WTC11 (cell line): ENCODE measurements around the gene MYL7. TPM values are rescaled to one million over a fixed set of nuclear protein-coding genes. Genes with fewer than 3 reads are reported as not detected.

Source experiments
- ATAC-seq: fragments of 200-7000 bp; cut with Tn5 transposase; 2 replicates; pipeline ENCODE4 v1.10.0; 2021; ENCODE audit warnings: mild to moderate bottlenecking, moderate library complexity
- CTCF ChIA-PET: fragments of 300-600 bp; sonication (Branson Sonifier 250); formaldehyde crosslinking; loops from one replicate; lab custom pipeline; 2021; ENCODE audit warnings: antibody characterized with exemption; lab: Charles Lee
- POLR2A ChIA-PET: fragments of 350-600 bp; sonication (Branson Sonifier 250); formaldehyde crosslinking; loops from one replicate; lab custom pipeline; 2021; ENCODE audit warnings: antibody characterized with exemption; lab: Charles Lee
- DNase-seq: peaks from one replicate; pipeline ENCODE4 v3.0.0; 2021; ENCODE audit warnings: low spot score
- H3K27ac Mint-ChIP-seq: 2 replicates; pipeline ENCODE4 v1.8.0; 2021; ENCODE audit warnings: mixed read lengths
- H3K27me3 Mint-ChIP-seq: 2 replicates; pipeline ENCODE4 v1.8.0; 2021; ENCODE audit warnings: low read depth, mild to moderate bottlenecking, moderate library complexity, mixed read lengths
- H3K36me3 Mint-ChIP-seq: 2 replicates; pipeline ENCODE4 v1.8.0; 2021; ENCODE audit warnings: mixed read lengths
- H3K4me1 Mint-ChIP-seq: 2 replicates; pipeline ENCODE4 v1.8.0; 2022; ENCODE audit warnings: mixed read lengths
- H3K4me3 Mint-ChIP-seq: 2 replicates; pipeline ENCODE4 v1.8.0; 2021; ENCODE audit warnings: mild to moderate bottlenecking, moderate library complexity, mixed read lengths
- H3K9me3 Mint-ChIP-seq: 2 replicates; pipeline ENCODE4 v1.8.0; 2021; ENCODE audit warnings: mixed read lengths
- CREB1 ChIP-seq: sonication (generic); formaldehyde crosslinking; IDR thresholded peaks from 2 replicates; pipeline ENCODE4 v1.8.0; 2023; ENCODE audit warnings: mild to moderate bottlenecking, missing genetic modification reagents
- ESRRA ChIP-seq: sonication (generic); formaldehyde crosslinking; IDR thresholded peaks from 2 replicates; pipeline ENCODE4 v1.8.1; 2022; ENCODE audit warnings: mild to moderate bottlenecking, missing genetic modification reagents, borderline replicate concordance
- FOXP1 ChIP-seq: sonication (generic); formaldehyde crosslinking; IDR thresholded peaks from 2 replicates; pipeline ENCODE4 v1.8.0; 2022; ENCODE audit warnings: missing genetic modification reagents, mild to moderate bottlenecking, moderate library complexity, borderline replicate concordance
- GRHL2 ChIP-seq: fragments of 250-450 bp; sonication (Bioruptor Pico); IDR thresholded peaks from 2 replicates; pipeline ENCODE4 v1.8.0; 2022; ENCODE audit warnings: mild to moderate bottlenecking, moderate library complexity; ENCODE audit not compliant: insufficient replicate concordance, severe bottlenecking
- TEAD1 ChIP-seq: sonication (generic); formaldehyde crosslinking; IDR thresholded peaks from 2 replicates; pipeline ENCODE4 v1.8.0; 2022; ENCODE audit warnings: mild to moderate bottlenecking, missing genetic modification reagents
- ZNF121 ChIP-seq: sonication (generic); formaldehyde crosslinking; IDR thresholded peaks from 2 replicates; pipeline ENCODE4 v1.8.0; 2023; ENCODE audit warnings: missing genetic modification reagents
- ZNF232 ChIP-seq: sonication (generic); formaldehyde crosslinking; IDR thresholded peaks from 2 replicates; pipeline ENCODE4 v1.8.0; 2022; ENCODE audit warnings: mild to moderate bottlenecking, missing genetic modification reagents
- ZNF423 ChIP-seq: fragments of 250-450 bp; sonication (Bioruptor Pico); IDR thresholded peaks from 2 replicates; pipeline ENCODE4 v2.1.2; 2022; ENCODE audit warnings: mild to moderate bottlenecking, moderate library complexity
- total RNA-seq: library from RNA; stranded (reverse); gene quantifications from 3 replicates; pipeline ENCODE4 v1.2.3, GENCODE V29; 2021
- TF ChIP-seq, protein P1 (sequence below): sonication (generic); formaldehyde crosslinking; IDR thresholded peaks from 2 replicates; pipeline ENCODE4 v1.8.0; 2023; ENCODE audit warnings: missing genetic modification reagents, mild to moderate bottlenecking, borderline replicate concordance
- TF ChIP-seq, protein P2 (sequence below): sonication (generic); formaldehyde crosslinking; IDR thresholded peaks from 2 replicates; pipeline ENCODE4 v1.8.1; 2022; ENCODE audit warnings: mild to moderate bottlenecking, moderate library complexity, missing genetic modification reagents
- TF ChIP-seq, protein P3 (sequence below): sonication (generic); formaldehyde crosslinking; IDR thresholded peaks from 2 replicates; pipeline ENCODE4 v1.8.1; 2022; ENCODE audit warnings: low read depth, mild to moderate bottlenecking, moderate library complexity, missing genetic modification reagents, borderline replicate concordance
- TF ChIP-seq, protein P4 (sequence below): sonication (generic); formaldehyde crosslinking; IDR thresholded peaks from 2 replicates; pipeline ENCODE4 v1.8.1; 2023; ENCODE audit warnings: mild to moderate bottlenecking, missing genetic modification reagents, moderate library complexity

The MYL7 gene
- total RNA-seq, 1 experiment from 2014 or later = 0.90 TPM

DNA sequence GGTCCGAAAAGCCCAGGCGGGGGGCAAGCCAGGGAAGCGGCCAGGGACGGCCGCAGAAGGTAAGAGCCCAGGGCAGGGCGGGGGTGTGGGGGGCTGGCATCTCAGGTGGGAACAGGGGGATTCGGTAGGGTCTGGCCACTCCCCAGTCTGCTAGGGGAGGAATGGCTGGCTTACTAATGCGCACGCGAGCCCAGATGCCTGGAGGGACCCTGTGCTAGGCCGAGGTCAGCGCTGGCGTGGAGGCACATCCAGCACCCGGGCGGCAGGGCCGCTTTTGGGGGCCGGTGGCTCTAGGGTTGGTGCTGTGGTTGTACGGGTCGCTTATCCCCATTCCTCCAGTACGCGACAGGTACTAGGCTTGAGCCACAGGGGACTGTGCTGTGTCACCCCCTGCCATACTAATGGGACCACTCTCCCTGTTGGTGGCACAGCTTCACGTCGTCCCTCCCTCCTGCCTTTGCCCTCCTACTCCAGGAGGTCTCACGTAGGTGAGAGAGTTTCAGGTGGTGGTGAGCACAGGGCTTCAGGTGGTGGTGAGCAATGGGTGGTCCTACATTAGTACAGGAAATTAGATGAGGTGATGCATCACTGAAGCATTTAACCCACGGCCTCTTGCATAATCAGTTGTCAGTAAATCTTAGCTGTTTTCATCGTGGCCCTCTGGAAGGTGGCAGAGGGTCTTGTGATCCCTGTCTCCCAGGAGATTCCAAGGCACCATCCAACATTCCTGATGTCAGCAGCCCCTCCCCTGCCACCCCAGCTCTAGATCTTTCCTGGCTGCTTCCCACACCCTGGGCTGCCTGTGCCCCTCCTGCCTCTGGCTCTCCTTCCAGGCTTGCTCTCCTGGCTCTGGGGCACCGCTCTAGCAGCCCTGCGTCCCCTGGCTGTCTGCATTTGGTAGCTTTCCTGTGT lies 36.0 kb downstream of the MYL7 start (continued):
- TF ChIP-seq, protein P1, sequence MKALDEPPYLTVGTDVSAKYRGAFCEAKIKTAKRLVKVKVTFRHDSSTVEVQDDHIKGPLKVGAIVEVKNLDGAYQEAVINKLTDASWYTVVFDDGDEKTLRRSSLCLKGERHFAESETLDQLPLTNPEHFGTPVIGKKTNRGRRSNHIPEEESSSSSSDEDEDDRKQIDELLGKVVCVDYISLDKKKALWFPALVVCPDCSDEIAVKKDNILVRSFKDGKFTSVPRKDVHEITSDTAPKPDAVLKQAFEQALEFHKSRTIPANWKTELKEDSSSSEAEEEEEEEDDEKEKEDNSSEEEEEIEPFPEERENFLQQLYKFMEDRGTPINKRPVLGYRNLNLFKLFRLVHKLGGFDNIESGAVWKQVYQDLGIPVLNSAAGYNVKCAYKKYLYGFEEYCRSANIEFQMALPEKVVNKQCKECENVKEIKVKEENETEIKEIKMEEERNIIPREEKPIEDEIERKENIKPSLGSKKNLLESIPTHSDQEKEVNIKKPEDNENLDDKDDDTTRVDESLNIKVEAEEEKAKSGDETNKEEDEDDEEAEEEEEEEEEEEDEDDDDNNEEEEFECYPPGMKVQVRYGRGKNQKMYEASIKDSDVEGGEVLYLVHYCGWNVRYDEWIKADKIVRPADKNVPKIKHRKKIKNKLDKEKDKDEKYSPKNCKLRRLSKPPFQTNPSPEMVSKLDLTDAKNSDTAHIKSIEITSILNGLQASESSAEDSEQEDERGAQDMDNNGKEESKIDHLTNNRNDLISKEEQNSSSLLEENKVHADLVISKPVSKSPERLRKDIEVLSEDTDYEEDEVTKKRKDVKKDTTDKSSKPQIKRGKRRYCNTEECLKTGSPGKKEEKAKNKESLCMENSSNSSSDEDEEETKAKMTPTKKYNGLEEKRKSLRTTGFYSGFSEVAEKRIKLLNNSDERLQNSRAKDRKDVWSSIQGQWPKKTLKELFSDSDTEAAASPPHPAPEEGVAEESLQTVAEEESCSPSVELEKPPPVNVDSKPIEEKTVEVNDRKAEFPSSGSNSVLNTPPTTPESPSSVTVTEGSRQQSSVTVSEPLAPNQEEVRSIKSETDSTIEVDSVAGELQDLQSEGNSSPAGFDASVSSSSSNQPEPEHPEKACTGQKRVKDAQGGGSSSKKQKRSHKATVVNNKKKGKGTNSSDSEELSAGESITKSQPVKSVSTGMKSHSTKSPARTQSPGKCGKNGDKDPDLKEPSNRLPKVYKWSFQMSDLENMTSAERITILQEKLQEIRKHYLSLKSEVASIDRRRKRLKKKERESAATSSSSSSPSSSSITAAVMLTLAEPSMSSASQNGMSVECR = no peak
- no peak for TF ChIP-seq ESRRA (CRISPR knock-in tag)
- TF ChIP-seq TEAD1 = no peak

DNA sequence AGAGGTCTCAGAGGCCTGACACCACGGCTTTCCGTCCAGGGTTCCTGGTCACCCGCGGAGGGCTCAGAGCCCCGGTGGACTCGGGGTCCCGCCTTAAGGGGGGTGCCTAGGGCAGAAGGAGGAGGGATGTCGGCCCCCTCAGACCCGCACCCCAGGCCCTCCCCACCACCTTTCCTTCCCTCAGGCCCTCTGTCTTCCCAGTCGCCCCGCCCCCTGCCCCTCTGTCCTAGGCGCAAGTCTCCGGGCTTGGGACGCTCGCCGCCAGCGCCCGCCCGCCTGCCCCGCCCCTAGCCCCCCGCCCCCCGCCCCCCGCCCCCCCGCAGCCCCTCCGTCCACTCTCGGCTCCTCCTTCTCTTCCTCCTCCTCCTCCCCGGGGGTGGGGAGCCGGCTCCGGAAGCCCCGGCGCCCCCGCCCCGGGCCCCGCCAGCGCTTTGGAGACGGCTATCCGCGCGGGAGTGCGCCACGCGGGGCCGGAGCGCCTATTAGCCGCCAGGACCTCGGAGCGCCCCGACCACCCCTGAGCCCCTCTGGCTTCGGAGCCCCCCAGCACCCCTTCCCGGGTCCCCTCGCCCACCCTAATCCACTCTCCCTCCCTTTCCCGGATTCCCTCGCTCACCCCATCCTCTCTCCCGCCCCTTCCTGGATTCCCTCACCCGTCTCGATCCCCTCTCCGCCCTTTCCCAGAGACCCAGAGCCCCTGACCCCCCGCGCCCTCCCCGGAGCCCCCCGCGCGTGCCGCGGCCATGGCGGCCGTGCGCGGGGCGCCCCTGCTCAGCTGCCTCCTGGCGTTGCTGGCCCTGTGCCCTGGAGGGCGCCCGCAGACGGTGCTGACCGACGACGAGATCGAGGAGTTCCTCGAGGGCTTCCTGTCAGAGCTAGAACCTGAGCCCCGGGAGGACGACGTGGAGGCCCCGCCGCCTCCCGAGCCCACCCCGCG lies 36.9 kb downstream of the MYL7 start, which contains the start of gene AEBP1:
Gene AEBP1 (plus strand): TSS at position 423 of the 937 bp plus-strand sequence. CDS start 321 bp downstream, at position 744.
- ChIA-PET POLR2A (interaction anchor here (0.6 kb wide), 1 partner anchor 20 kb away, joined by 3 read pairs; no protein-coding TSS in a partner anchor), CTCF (interaction anchor here (0.7 to 2.2 kb wide), 10 partner anchors 12 to 245 kb away, joined by 3 to 13 read pairs (median 4); partner anchors contain the start of gene PGAM2)
- peak; percentile 50 for DNase-seq
- Mint-ChIP-seq H3K27me3 (peaks cover 27% of the 10 kb centered on the region), H3K36me3 (0 out of 2 replicates have a peak, but pooled peaks cover 2% of the 10 kb centered on the region), H3K9me3 (no peaks in the 10 kb centered on the region), H3K4me3 (peak within 1 kb of the TSS; percentile 70), H3K4me1 (peaks cover 15% of the 10 kb centered on the region), H3K27ac (no peak within 1 kb of the TSS)
- TF ChIP-seq, protein P2, sequence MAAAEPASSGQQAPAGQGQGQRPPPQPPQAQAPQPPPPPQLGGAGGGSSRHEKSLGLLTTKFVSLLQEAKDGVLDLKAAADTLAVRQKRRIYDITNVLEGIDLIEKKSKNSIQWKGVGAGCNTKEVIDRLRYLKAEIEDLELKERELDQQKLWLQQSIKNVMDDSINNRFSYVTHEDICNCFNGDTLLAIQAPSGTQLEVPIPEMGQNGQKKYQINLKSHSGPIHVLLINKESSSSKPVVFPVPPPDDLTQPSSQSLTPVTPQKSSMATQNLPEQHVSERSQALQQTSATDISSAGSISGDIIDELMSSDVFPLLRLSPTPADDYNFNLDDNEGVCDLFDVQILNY = peak; percentile 16; the same call in 1 of the 2 replicates
- TF ChIP-seq CREB1 (CRISPR knock-in tag) = no peak
- TF ChIP-seq FOXP1 (CRISPR knock-in tag) = 0 out of 2 replicates have a peak, but pooled peaks have one; percentile 17
- TF ChIP-seq ZNF232 = no peak
- TF ChIP-seq, protein P3, sequence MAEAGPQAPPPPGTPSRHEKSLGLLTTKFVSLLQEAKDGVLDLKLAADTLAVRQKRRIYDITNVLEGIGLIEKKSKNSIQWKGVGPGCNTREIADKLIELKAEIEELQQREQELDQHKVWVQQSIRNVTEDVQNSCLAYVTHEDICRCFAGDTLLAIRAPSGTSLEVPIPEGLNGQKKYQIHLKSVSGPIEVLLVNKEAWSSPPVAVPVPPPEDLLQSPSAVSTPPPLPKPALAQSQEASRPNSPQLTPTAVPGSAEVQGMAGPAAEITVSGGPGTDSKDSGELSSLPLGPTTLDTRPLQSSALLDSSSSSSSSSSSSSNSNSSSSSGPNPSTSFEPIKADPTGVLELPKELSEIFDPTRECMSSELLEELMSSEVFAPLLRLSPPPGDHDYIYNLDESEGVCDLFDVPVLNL (CRISPR knock-in tag) = no peak
- peak; percentile 47 for ATAC-seq

DNA sequence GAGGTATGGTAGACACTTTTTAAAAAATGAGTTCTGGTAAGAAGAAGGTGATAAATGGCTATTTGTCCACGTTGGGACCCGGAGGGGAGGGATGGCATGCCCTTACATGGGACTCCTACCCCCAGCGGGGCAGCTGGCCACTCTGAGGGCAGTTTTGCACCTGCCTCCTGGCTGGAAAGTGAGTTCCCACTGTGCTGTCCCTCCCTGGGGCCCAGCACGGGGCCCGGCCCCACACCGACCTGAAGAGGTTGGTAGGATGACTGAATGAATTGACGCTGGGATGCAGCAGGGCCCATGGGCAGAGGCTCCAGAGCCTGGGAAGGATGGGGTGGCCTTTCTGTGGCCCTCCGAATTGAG lies 37.6 kb downstream of the MYL7 start:
- ATAC-seq = no peak; the same call in 1 of the 2 replicates
- CTCF ChIA-PET = no interaction called here
- TF ChIP-seq GRHL2 (CRISPR knock-in tag) (no peak), ZNF423 (no peak), ZNF121 (no peak), FOXP1 (CRISPR knock-in tag) (0 out of 2 replicates have a peak, but pooled peaks have one; percentile 12)
- TF ChIP-seq, protein P4, sequence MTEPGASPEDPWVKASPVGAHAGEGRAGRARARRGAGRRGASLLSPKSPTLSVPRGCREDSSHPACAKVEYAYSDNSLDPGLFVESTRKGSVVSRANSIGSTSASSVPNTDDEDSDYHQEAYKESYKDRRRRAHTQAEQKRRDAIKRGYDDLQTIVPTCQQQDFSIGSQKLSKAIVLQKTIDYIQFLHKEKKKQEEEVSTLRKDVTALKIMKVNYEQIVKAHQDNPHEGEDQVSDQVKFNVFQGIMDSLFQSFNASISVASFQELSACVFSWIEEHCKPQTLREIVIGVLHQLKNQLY = no peak

More for the DNA sequence above, 37.6 kb downstream of the MYL7 start:
- Mint-ChIP-seq H3K4me3 (peak overlapping the region; percentile 69), H3K4me1 (peaks cover 15% of the 10 kb centered on the region), H3K27ac (no peak overlapping the region), H3K9me3 (no peaks in the 10 kb centered on the region), H3K27me3 (peaks cover 27% of the 10 kb centered on the region), H3K36me3 (0 out of 2 replicates have a peak, but pooled peaks cover 2% of the 10 kb centered on the region)
- DNase-seq = no peak
- POLR2A ChIA-PET = no interaction called here
